NCI-H526 (cell line): ENCODE measurements around the gene PRPF8.
"Not testable (repeated sequence)": the region's sequence is repeated elsewhere in the genome, so short reads cannot be mapped to it uniquely, and the experiment has no call there.

Experiments used
- DNase-seq, 2 experiments: peaks; one replicate each; lab custom pipeline; 2025; lab: John Stamatoyannopoulos, UW

Gene PRPF8

GRCh38 chr17:1716076-1716911 is 31.6 kb upstream of the PRPF8 start:
- DNase-seq = peak; percentile 97 to 99

GRCh38 chr17:1715803-1716075 is 31.1 kb upstream of the PRPF8 start:
- DNase-seq = no peak

- peak in 1 of 2 experiments; percentile 29 for DNase-seq
Measured at GRCh38 chr17:1714980-1715802, 30.5 kb upstream of the PRPF8 start.

GRCh38 chr17:1714427-1714979 is 29.8 kb upstream of the PRPF8 start:
- peak; percentile 16 to 77 for DNase-seq

GRCh38 chr17:1713878-1714426 is 29.3 kb upstream of the PRPF8 start:
- DNase-seq = peak; percentile 43 to 78

- DNase-seq = no peak
Measured at GRCh38 chr17:1713160-1713877, 28.7 kb upstream of the PRPF8 start.

- no peak for DNase-seq
Measured at GRCh38 chr17:1712271-1712670, 27.6 kb upstream of the PRPF8 start.

- DNase-seq = no peak
Measured at GRCh38 chr17:1711804-1712203, 27.1 kb upstream of the PRPF8 start.

GRCh38 chr17:1710807-1711553 is 26.3 kb upstream of the PRPF8 start:
- no peak for DNase-seq

- DNase-seq = peak in 1 of 2 experiments; percentile 62
Measured at GRCh38 chr17:1709971-1710806, 25.5 kb upstream of the PRPF8 start, which contains the start of gene TLCD2. Gene TLCD2 (minus strand): TSS chr17:1710377. CDS start chr17:1710242, 135 bp downstream.

GRCh38 chr17:1709403-1709951 is 24.8 kb upstream of the PRPF8 start:
- no peak for DNase-seq

GRCh38 chr17:1708791-1709346 is 24.2 kb upstream of the PRPF8 start:
- not testable (repeated sequence) for DNase-seq

- peak; percentile 86 to 89 for DNase-seq
Measured at GRCh38 chr17:1707107-1707506, 22.4 kb upstream of the PRPF8 start.

GRCh38 chr17:1705004-1705403 is 20.3 kb upstream of the PRPF8 start:
- DNase-seq = peak; percentile 78 to 85

GRCh38 chr17:1703063-1703462 is 18.4 kb upstream of the PRPF8 start:
- no peak for DNase-seq

GRCh38 chr17:1699891-1700290 is 15.2 kb upstream of the PRPF8 start:
- DNase-seq = not testable (repeated sequence)

GRCh38 chr17:1697681-1698080 is 13.0 kb upstream of the PRPF8 start:
- no peak for DNase-seq

GRCh38 chr17:1695365-1695764 is 10.7 kb upstream of the PRPF8 start:
- DNase-seq = no peak

GRCh38 chr17:1693339-1693738 is 8.7 kb upstream of the PRPF8 start:
- no peak for DNase-seq
